Fibroblast of skin of scalp (primary cell): ENCODE data around the gene RRP9.

Experiments used
- DNase-seq: peaks from one replicate; pipeline ENCODE4 v3.0.0-alpha.2; 2013

The RRP9 gene

DNA sequence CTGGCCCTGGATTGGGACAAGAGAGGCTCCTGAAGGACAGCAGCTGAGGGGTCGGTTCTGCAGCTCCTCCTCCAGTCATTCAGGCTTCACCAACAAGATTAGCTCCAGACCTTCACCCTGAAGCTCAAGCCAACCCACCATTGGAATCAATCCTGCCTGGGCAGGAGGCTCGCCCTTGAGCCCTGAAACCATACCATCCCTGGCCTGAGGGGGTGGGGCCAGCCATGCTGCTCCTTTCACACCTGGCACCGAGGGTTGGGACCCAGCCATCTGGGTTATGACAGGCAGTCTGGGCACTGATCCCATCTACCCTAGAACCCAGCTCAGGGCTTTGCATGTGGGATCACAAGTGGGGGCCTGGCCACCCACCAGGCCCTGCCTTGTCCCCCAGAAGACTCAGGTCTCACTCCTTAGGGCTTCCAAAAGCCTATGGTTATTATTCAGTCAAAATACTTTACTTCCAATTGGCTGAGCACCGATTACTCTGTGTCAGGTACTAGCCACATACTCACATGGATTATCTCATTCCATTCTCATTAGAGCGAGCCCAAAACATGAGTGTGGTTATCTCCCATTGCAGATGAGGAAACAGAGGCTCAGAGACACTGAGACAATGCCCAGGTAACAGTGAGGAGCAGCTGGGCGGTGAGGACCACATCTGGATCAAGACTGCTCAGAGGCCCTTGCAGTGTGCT is 29.0 kb upstream of the RRP9 start:
- no peak for DNase-seq

DNA sequence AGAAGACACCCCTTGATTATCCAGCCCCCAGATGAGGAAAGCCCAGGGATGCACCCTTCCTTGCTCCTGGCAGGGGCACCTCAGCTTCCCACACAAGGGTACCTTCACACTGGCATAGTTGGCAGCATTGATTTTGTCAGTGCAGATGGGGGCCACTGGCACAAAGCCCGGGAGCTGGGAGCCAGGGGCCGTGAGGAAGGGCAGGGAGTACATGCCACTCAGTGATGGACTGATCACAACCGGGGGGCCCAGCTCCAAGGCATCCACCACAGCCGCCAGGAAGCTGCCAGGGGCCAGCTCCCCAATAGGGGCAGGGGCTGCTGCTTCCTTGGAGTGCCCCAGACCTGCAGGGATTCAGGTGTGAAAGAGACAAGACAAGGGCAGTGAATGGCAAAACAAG is 28.1 kb upstream of the RRP9 start:
- no peak for DNase-seq

DNA sequence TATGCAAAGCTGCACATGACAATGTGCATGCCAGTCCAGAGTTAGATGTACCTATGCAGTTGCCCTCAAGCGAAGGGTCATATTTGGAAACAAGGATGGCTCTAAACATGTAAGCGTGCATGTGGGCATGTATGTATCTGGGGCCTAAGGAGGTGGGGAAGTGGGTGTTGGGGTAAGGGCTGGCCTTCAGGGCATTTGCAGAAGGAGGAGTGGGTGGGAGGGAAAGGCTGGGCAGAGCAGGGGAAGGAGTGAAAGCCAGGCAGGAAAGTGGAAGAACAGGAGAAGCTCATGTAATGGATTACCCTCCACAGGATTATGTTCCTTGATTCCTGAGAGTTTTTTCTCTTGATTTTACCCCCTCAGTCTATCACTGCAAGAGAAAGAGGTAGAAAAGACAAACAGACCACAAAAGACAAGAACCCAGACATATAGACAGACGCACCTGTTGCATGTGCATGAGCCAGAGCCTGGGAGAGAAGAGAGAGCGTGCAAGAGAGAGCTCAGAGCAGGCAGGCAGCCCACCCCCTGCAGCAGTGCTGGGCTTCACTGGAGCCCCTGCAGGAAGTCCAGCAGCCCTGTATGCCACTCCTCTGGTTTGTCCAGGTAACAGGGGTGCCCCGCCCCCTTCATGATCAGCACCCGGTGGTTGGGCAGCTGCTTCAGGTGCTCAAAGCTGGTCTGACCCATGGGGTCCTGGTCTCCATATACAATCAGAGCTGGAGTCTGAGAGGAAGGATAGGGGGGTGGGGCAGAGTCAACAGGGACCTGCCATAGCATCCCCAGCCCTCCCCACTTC is 27.4 kb upstream of the RRP9 start:
- DNase-seq, result no peak

DNA sequence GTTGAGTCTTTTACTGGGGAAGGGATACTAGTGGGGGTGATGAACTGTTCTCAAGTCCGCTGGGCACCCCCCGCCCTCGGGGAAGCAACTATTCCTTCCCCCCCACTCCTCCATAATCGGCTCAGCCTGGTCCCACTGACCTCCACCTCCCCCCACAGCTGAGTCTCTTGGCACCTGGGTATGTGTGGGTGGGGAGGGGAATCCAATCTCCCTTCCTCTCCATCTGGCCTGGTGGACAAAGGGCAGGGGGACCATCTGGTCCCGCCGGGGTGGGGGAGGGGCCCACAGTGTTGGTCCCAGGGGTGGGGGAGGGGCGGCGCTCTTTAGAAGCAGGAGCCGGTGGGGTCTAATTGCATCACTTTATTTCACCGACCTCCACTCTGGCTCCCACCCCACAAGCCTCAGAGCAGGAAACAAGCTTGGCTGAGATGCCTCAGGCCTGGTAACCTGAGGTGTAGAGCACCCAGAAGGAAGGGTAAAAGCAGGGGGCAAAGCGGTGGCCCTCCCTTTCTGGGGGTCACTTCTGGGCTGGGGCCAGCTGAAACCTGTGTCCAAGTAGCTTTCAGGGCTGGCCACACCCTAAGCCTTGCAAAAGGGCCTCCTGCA is 26.6 kb upstream of the RRP9 start:
- peak; percentile 26 for DNase-seq

DNA sequence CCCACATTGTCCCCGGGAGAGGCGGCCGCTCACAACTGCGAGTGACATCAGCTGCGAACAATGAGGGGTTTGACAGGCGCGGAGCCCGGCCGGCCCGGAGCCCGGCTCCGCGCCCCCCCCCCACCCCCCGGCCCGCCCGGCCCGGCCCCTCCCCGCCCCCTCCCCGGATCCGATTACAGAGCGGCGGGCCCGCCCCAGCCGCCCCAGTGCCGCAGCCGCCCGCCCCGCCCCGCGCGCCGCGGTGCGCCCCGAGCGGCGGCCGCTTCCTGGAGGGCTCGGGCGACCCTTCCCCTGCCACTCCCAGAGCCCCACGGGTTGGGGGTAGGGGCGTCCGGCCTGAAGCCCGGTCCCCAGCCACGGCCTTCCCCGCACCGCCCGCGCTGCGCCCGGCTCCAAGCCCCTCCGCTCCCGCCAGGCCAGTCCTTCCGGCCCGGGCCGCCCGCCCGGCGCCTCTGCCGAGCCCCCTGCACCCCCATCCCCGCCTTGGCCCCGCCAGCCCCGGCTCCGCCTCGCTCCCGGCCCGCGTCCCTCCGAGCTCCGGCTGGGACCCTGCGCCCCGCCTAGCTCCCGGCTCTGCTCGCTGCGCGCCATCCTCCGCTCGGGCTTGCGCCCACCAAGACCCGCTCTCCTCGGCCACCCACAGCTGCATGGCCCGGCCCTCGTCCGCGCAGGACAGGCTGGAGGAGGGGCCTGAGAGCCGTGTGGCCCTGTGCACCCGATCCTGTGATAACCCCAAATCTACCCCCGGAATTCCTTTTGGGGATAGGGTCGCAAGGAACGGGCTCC is 25.9 kb upstream of the RRP9 start, which contains the start of gene PCBP4:
TSS of gene PCBP4 (minus strand) at position 71 of the 786 bp plus-strand sequence. CDS start 6,214 bp downstream, outside the sequence.
- DNase-seq, result peak; percentile 77

DNA sequence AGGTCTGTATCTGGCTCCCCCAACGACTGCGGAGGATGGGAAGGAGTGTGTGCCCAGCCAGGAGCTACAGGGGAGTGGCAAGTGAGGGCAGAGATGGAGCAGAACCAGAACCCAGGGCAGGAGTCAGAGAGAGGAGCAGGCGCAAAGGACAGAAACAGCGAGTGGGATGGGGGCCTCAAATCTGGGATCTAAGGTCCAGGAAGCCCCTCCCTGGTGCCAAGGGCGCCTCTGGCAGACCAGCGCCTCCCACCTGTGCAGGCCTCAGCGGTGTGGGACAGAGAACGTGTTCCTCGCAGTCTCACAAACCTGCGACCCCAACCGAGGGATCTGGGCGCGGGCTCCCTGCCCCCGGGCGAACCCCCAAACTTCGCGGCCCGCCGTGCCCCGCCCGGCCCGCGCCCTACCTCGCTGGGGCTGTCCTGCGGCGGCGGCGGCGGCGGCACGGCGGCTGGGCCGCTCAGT is 25.2 kb upstream of the RRP9 start:
- DNase-seq, result no peak

DNA sequence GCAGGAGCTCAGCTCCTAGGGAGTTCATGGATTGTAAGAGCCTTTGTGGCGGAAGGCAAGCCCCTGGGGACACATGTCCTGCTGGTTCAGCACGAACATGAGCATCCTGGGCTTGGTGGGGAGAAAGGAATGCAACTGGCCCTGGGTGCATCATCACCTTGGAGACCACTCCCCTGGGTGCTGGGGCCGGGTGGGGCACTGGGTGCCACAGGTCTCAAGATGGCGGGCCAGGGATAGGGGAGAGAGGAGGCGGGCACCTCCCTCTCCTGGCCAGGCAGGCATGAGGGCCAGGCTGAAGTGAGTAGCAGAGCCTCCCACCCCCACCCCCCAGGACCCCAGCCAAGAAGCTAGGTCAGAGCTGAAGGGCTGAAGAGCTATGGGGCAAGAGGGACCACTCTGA is 24.8 kb upstream of the RRP9 start:
- DNase-seq, result peak; percentile 15

DNA sequence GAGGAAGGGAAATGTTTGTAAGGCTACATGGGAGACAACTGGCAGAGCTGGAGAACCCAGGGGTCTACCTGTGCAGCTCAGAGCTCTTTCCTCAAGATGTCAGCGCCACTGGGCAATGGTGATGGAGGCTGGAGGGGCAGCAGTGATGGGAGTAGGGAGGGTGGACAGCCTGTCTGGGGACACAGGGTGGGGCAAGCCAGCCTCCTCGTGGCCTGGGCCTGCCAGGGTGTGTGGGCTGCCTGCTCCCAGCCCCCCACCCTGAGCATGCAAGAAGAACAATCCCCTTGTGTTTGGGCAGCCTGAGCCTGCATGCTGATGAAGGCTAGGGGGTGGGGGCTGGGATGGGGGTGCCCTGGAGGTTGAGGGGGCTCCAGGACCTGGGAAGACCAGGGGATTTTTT is 24.3 kb upstream of the RRP9 start:
- no peak for DNase-seq

DNA sequence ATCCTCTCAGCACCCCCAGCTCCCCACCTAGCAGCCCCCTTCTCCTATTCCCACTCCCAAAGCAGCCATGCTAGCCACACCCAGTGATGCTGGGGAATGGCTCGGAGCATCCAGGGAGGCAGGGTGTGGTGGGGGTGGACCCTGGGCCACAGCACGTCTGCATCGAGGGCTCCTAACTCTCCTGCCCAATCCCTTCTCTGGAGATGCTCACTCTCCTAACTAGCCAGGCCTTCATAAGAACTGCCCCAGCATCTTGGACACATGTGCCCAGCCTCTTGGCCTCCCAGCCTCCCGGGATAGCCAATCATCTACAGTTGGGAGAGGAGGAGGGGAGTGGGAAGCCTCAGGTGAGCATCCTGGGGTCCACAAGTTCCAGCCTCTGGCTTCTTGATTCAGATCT is 22.8 kb upstream of the RRP9 start:
- DNase-seq, result no peak

DNA sequence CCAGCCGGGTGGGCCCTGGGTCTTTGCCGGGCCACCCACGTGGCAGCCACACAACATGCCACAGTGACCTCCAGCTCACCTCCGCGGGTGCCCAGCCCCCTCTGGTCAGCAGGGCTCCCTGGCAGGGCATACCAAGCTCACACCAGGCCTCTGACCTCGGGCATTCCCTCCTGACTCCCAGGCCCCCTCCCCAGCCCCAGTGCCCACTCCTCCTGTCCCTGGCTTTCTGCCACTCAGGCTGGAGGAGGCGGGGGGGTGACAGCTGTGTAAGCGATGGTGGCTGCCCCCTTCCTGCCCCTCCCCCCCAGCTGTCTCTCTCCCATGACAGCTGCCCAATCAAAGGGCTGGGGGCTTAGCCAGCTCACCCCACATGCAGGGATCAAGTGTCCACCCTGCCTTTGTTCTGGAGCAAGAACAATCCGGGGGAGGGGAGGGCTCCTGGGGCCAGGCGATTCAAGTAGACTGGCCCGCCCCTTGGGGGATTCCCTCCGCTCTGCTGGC is 22.3 kb upstream of the RRP9 start:
- DNase-seq, result no peak

DNA sequence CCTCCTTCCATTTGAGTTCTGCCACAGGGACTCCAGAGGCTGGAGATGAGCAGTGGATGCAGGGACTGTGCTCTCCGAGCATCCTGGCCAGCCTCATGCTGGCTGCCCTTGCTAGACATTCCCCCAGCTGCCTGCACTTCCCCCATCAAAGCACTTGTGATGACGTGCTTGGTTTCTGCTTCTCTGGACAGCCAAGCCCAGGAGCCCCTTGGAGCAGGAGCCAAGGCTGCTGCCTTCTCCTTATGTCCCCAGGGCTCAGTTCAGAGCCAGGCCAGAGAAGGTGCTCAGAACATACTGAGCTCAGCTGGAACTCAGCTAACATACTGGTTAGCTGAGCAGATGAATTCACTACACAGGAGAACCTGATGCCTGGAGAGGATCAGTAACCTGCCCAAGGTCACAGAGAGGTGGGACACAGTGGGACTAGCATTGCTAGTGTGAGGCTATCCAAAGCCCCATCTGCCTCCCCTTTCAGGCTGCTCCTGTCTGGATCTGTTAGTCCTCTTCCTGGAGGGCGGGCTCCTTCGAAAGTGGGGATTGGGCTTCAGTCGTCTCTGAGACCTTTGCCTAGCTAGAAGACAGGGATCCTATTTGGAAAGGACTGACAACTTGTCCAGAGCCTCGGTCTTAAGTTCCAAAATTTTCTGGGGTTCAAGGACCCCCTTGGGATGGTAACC is 21.3 kb upstream of the RRP9 start:
- no peak for DNase-seq

DNA sequence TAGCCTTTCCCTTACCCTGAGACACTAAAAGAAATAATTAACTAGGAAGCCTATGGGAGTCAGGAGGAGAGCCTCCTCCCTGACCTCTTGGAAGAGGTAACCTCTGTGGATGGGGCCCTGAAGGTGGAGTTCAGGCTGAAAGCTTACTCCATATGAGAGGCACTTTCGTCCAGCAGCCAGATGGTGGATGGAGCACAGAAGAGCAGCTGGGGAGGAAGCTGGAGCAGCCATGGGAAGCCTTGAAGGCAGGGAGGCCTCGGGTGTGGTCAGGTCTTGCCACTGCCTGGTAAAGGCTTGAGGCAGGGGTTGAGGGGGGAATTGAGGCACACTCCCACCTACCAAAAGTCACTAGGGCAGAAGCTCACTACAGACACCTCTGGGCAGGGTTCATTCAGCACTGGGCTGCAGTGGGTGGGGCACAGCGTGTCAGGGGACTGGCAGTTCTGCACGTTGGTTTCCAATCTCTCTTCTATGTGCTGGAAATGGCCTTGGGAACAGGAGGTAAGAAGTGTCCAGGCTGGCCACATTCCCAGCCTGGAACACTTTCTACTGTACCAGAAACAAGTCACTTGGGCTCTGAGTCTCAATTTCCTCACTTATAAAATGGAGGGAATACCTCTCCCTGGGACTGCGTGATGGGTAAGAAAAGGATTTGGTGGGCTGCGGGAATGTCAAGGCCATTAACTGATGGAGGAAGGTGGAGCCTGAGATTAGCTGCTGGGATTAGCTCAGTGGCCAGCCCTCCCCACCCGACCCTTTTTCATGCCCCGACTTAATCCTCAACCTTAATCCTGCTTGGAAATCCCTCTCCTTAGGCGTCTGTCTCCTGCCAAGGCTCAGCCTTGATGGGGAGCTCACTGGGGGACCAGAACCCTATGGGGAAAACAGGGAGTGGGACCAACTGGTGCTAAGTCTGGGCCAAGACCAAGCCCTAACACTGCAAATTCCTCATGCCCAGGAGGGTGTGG is 20.2 kb upstream of the RRP9 start:
- DNase-seq, result no peak

DNA sequence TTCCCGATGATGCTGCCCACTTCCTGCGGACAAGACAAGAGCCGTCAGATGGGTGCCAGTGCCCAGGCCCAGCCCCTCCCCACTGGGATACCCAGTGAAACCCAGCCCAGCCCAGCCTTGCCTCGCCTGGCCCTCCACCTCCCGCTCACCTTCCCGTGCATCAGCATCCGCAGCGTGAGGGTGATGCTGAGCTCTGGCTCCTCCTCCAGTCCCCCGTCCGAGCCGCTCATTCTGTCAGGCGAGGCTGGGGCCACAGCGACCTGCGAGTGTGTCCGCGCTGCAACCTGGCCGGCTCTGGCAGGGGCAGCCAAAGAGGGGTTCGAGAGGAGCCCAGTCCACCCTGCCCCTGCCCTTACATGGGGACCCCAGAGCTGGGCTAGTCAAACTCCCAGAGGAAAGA is 19.3 kb upstream of the RRP9 start:
- no peak for DNase-seq

DNA sequence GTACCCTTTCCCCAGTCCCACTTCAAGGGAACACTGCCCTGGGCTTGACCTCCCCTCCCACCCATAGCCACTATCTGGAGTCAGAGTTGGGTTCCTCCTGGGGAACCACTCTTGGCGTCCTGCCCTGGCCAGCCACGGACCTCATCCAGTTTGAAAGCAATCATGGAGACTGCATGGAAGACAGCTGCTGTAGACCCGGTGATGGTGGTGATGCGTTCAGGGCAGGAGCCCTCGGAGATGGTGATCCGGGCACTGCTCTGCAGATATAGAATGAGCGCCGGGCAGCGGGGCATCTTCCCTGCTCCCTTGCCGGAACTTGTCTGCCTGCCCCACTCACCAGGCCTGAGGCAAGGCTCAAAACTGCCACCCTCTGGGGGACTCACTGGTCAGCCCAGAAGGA is 18.7 kb upstream of the RRP9 start:
- DNase-seq, result no peak

DNA sequence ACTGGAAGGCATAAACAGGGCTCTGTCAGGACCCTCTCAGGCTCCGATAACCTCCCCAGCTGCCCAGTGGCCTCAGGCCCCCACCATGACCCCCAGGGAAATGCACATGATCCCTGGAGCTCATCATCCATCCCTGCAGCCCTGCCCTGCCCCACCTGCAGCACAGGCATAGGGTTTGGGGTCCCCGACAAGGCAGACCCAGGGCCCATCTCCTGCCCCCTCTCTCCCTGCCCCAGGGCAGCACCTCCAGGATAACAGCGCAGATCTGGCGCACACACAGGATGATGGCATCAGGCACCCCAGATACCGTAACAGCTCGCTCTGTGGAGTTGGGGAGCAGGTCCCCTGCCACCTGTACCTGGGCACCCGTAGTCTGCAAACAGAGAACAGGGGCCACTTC is 17.9 kb upstream of the RRP9 start:
- no peak for DNase-seq

DNA sequence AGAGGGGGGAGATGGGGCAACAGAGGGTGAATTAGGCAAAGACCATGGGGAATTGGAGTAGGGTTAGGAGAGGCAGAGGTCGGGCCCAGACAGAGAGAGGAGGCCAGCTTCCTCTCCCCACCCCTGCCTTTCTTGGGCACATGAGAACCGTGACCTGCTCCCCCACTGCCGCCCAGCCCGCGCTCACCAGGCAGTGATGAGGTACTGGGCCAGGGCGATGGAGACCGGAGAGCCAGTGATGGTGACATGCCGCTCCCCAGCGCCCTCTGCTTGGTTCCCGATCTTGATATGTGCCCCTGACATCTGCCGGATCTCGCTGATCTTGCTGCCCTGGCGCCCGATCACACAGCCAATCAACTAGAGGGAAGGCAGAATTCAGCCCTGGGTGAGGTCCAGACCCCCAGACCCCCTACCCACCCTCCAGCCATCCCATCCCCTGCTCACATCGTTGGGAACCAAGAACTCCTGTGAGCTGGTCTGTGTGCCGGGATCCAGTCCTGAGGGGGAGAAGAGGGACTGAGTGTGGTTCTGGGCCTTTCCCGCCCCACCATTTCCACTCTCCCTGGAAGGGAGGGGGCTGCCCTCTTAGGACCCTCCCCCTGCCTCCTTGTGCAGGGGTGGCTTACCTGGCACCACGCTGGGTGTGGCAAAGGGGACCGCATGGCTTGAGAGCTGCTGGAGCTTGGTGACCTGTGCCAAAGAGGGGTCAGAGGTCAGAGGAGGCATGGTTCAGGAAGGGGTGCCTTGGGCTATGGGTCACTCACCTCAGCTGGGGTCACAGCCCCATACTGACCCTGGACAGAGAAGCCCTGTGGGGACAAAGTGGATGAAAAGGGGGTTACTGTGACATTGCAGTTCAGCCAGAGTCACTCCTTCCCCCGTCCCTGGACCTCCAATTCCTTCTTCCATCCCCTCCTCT is 17.2 kb upstream of the RRP9 start:
- DNase-seq, result no peak

DNA sequence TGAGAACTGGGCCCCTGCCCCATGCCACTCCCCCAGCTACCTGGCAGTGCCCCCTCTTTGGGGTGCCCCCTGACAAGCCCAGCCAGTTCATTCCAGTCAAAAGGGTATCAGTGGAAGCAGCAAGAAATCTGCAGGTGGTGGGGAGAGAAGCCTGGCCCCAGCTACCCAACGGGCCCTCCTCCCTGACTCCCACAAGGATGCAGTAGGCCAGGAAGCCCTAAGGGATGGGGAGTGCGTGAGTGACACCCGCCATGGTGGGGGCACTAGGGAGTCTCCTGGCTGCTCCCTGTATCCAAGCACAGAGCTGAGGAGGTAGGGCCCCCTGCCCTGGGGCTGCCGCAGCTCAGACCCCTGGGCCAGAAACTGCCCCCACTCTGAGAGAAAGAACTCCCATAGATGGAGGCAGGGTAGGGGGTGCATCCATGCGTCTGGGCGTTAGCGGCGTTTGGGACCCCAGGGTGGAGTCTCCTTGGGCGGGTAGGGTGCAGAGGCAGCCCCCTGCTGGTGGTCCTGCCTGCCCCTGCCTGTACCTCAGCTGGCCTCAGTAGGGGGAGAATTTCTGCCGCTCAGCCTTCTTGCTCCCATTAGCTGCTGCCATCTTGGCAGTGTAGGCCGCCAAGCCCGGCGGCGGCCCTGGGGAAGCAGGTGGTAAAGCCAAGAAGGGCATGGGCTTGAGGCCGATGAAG is 16.0 kb upstream of the RRP9 start:
- no peak for DNase-seq

DNA sequence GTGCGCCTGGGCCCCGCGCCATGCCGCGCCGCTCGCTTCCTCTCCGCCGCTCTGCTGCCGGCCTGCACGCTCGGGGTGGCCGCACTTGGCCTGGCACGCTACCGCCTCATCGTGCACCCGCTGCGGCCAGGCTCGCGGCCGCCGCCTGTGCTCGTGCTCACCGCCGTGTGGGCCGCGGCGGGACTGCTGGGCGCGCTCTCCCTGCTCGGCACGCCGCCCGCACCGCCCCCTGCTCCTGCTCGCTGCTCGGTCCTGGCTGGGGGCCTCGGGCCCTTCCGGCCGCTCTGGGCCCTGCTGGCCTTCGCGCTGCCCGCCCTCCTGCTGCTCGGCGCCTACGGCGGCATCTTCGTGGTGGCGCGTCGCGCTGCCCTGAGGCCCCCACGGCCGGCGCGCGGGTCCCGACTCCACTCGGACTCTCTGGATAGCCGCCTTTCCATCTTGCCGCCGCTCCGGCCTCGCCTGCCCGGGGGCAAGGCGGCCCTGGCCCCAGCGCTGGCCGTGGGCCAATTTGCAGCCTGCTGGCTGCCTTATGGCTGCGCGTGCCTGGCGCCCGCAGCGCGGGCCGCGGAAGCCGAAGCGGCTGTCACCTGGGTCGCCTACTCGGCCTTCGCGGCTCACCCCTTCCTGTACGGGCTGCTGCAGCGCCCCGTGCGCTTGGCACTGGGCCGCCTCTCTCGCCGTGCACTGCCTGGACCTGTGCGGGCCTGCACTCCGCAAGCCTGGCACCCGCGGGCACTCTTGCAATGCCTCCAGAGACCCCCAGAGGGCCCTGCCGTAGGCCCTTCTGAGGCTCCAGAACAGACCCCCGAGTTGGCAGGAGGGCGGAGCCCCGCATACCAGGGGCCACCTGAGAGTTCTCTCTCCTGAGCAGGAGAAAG is 14.4 kb upstream of the RRP9 start:
- peak; percentile 62 for DNase-seq
